Esophagus (tissue), 2 donors: Measurements from ENCODE around the gene CTSC. TPM values are rescaled to one million over a fixed set of nuclear protein-coding genes. Genes with fewer than 3 reads are reported as not detected.
"Not testable (repeated sequence)": the region's sequence is repeated elsewhere in the genome, so short reads cannot be mapped to it uniquely, and the experiment has no call there.

ENCODE experiments used
- H3K27ac ChIP-seq, 2 donors: one replicate each; pipeline ENCODE4 v1.5.1; 2013; ENCODE audit warnings: low read depth in 2 of 2, mild to moderate bottlenecking in 2 of 2, inconsistent platforms in 1 of 2, low read length in 1 of 2, moderate library complexity in 1 of 2
- H3K27me3 ChIP-seq, 2 donors: one replicate each; pipeline ENCODE4 v1.6.1; 2013; ENCODE audit warnings: low read length in 2 of 2, control low read depth in 1 of 2, mild to moderate bottlenecking in 1 of 2; ENCODE audit not compliant: insufficient read depth in 2 of 2, control insufficient read depth in 1 of 2
- H3K36me3 ChIP-seq, 2 donors: one replicate each; pipeline ENCODE4 v1.6.1; 2013; ENCODE audit warnings: low read length in 1 of 2; ENCODE audit not compliant: control insufficient read depth in 2 of 2, insufficient read depth in 2 of 2
- H3K4me1 ChIP-seq, 2 donors: one replicate each; pipeline ENCODE4 v1.6.1; 2013; ENCODE audit warnings: low read length in 1 of 2; ENCODE audit not compliant: control insufficient read depth in 2 of 2, insufficient read depth in 2 of 2
- H3K4me3 ChIP-seq, 2 donors: one replicate each; pipeline ENCODE4 v1.5.1; 2013; ENCODE audit warnings: low read length in 2 of 2, mild to moderate bottlenecking in 2 of 2, low read depth in 1 of 2, moderate library complexity in 1 of 2
- H3K9me3 ChIP-seq, 2 donors: one replicate each; pipeline ENCODE4 v1.6.1; 2013; ENCODE audit warnings: mild to moderate bottlenecking in 2 of 2, low read depth in 1 of 2, low read length in 1 of 2, moderate library complexity in 1 of 2; ENCODE audit not compliant: control insufficient read depth in 2 of 2, insufficient read depth in 1 of 2
- WGBS, 2 donors: extraction: QIAGEN DNeasy Blood & Tissue Kit; methylation state at CpG; one replicate each; pipeline ENCODE4 v1.1.7; 2013; 5-methylcytosine and 5-hydroxymethylcytosine counted together
- polyA plus RNA-seq, 2 donors: library from polyadenylated mRNA; stranded (reverse); fragments of 200-250 nt; gene quantifications; one replicate each; pipeline ENCODE4 v1.2.3, GENCODE V29; 2013
- donor health status: healthy with polysubstance abuse.
- donor health status: Bipolar disorder and iron deficiency.

The CTSC gene
- polyA plus RNA-seq, 2 donors, result 33.8 to 35.3 TPM

DNA sequence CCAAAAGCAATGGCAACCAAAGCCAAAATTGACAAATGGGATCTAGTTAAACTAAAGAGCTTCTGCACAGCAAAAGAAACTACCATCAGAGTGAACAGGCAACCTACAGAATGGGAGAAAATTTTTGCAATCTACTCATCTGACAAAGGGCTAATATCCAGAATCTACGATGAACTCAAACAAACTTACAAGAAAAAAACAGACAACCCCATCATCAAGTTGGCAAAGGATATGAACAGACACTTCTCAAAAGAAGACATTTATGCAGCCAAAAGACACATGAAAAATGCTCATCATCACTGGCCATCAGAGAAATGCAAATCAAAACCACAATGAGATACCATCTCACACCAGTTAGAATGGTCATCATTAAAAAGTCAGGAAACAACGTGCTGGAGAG lies 92.0 kb downstream of the CTSC start:
- 94 to 95% methylated on average over 2 of the region's 2 CpGs for WGBS, 2 donors
- H3K4me3 ChIP-seq, H3K27ac ChIP-seq, H3K4me1 ChIP-seq, H3K36me3 ChIP-seq, H3K9me3 ChIP-seq, H3K27me3 ChIP-seq: not testable (repeated sequence)

Other genes with a start within 250 kb of the CTSC start
- 10 to 100 TPM; 17.9 to 57.4 TPM for gene RAB38, start 162.3 kb downstream of the CTSC start, polyA plus RNA-seq